Measurements from ENCODE around the gene KRT82.

GRCh38 chr12:52402873-52403540, 3.1 kb downstream of the KRT82 start:
- no peak for TF ChIP-seq CTCF (IDR thresholded peaks at IDR 0.05)
- no peak for TF ChIP-seq ZFX (IDR thresholded peaks at IDR 0.05; ENCODE audit: borderline replicate concordance)

All from 22Rv1 (cell line).